HCT116 (cell line): ENCODE data around the gene GRIK1. TPM values are rescaled to one million over a fixed set of nuclear protein-coding genes. Genes with fewer than 3 reads are reported as not detected.

Experiments used
- ATAC-seq: fragments of 200-7000 bp; cut with Tn5 transposase; 2 replicates; pipeline ENCODE4 v1.9.1; 2020; ENCODE audit warnings: mild to moderate bottlenecking, moderate library complexity
- Bru-seq: library from RNA; stranded (reverse); fragments of 400-500 nt; gene quantifications from one replicate; lab custom pipeline; 2021; lab: Mats Ljungman, UMichigan
- BruChase-seq, 2 experiments: library from RNA; stranded (reverse); fragments of 400-500 nt; gene quantifications; one replicate each; lab custom pipeline; 2021; lab: Mats Ljungman, UMichigan
- BruUV-seq: library from RNA; stranded (reverse); fragments of 400-500 nt; replicated peaks from 2 replicates; lab custom pipeline; 2021; lab: Mats Ljungman, UMichigan
- CTCF ChIA-PET: fragments of 300-600 bp; sonication (Branson Sonifier 250); formaldehyde crosslinking; loops from one replicate; lab custom pipeline; 2021; ENCODE audit warnings: antibody characterized with exemption; lab: Charles Lee
- POLR2A ChIA-PET: fragments of 300-600, 350-600 bp; sonication (Branson Sonifier 250); formaldehyde crosslinking; loops from one replicate; lab custom pipeline; 2021; ENCODE audit warnings: antibody characterized with exemption; lab: Charles Lee
- RAD21 ChIA-PET, 2 experiments: fragments of 300-600 bp; sonication (Branson Sonifier 250); formaldehyde crosslinking; loops; one replicate each; lab custom pipeline; 2023; ENCODE audit warnings: low total read pairs in 2 of 2; ENCODE audit not compliant: uncharacterized antibody in 2 of 2, unreplicated experiment in 2 of 2, low non-redundant PET in 1 of 2; lab: Charles Lee
- DNase-seq: peaks from one replicate; pipeline ENCODE4 v3.0.0-alpha.2; 2010; ENCODE audit warnings: low read depth, low spot score
- H2AFZ ChIP-seq: fragments of 200-600 bp; shearing (Covaris generic), sonication (generic); 2 replicates; pipeline ENCODE4 v1.6.1; 2017; ENCODE audit warnings: low read depth, mixed run types, mixed read lengths, antibody characterized with exemption, low read length; ENCODE audit not compliant: poor library complexity, severe bottlenecking
- H3K27ac ChIP-seq: 2 replicates; pipeline ENCODE4 v1.5.1; 2012; ENCODE audit warnings: low read depth, low read length
- H3K27me3 ChIP-seq: fragments of 200-600 bp; sonication (generic); 2 replicates; pipeline ENCODE4 v1.6.1; 2016; ENCODE audit warnings: mixed run types, low read length, mixed read lengths; ENCODE audit not compliant: insufficient read depth
- H3K36me3 ChIP-seq, 2 experiments: fragments of 200-500 bp in 1 of 2; fragments of 200-600 bp in 1 of 2; sonication (Bioruptor generic) in 1 of 2; sonication (generic) in 1 of 2; 2 replicates each; pipeline versions ENCODE4 v1.5.1 to v1.6.1; 2014 to 2016; ENCODE audit warnings: low read length in 2 of 2, inconsistent platforms in 1 of 2, mixed read lengths in 1 of 2, mixed run types in 1 of 2; ENCODE audit not compliant: insufficient read depth in 2 of 2, control insufficient read depth in 1 of 2
- H3K4me1 ChIP-seq, 2 experiments: fragments of 200-600 bp in 1 of 2; sonication (generic) in 1 of 2; 2 replicates each; pipeline versions ENCODE4 v1.5.1 to v1.6.1; 2012 to 2017; ENCODE audit warnings: low read length in 2 of 2, inconsistent platforms in 1 of 2, mild to moderate bottlenecking in 1 of 2, mixed read lengths in 1 of 2, mixed run types in 1 of 2, moderate library complexity in 1 of 2; ENCODE audit not compliant: insufficient read depth in 2 of 2, control insufficient read depth in 1 of 2
- H3K4me2 ChIP-seq: fragments of 200-600 bp; sonication (generic); 2 replicates; pipeline ENCODE4 v1.6.1; 2017; ENCODE audit warnings: mixed run types, low read length, mixed read lengths
- H3K4me3 ChIP-seq, 2 experiments: fragments of 200-600 bp in 1 of 2; sonication (generic) in 1 of 2; replicated peaks in 1 of 2; 2 replicates each; pipeline ENCODE4 v1.5.1; 2011 to 2016; ENCODE audit warnings: low read length in 2 of 2, control low read depth in 1 of 2, low read depth in 1 of 2, mild to moderate bottlenecking in 1 of 2, mixed read lengths in 1 of 2, mixed run types in 1 of 2
- H3K79me2 ChIP-seq: fragments of 200-600 bp; sonication (generic); 2 replicates; pipeline ENCODE4 v1.6.1; 2017; ENCODE audit warnings: mild to moderate bottlenecking, mixed run types, low read length, moderate library complexity, mixed read lengths; ENCODE audit not compliant: insufficient read depth
- H3K9ac ChIP-seq: fragments of 200-600 bp; sonication (generic); 2 replicates; pipeline ENCODE4 v1.6.1; 2016; ENCODE audit warnings: low read length, mixed read lengths
- H3K9me2 ChIP-seq: fragments of 200-600 bp; sonication (generic), shearing (Covaris generic); 2 replicates; pipeline ENCODE4 v1.6.1; 2017; ENCODE audit warnings: mixed run types, mild to moderate bottlenecking, moderate library complexity; ENCODE audit not compliant: insufficient read depth
- H3K9me3 ChIP-seq, 2 experiments: fragments of 200-500 bp in 1 of 2; fragments of 200-600 bp in 1 of 2; sonication (Bioruptor generic) in 1 of 2; sonication (generic) in 1 of 2; 2 replicates each; pipeline ENCODE4 v1.6.1; 2014 to 2017; ENCODE audit warnings: low read length in 2 of 2, mixed read lengths in 2 of 2, inconsistent platforms in 1 of 2, low read depth in 1 of 2, mild to moderate bottlenecking in 1 of 2, mixed run types in 1 of 2, moderate library complexity in 1 of 2; ENCODE audit not compliant: control insufficient read depth in 1 of 2, insufficient read depth in 1 of 2
- H4K20me1 ChIP-seq: fragments of 200-600 bp; sonication (generic), shearing (Covaris generic); 2 replicates; pipeline ENCODE4 v1.6.1; 2017; ENCODE audit warnings: mixed run types, mild to moderate bottlenecking, moderate library complexity; ENCODE audit not compliant: insufficient read depth
- ATF3 ChIP-seq: IDR thresholded peaks from 2 replicates; pipeline ENCODE4 v1.6.1; 2012
- RAD21 ChIP-seq: IDR thresholded peaks from 2 replicates; pipeline ENCODE4 v1.6.1; 2012; ENCODE audit warnings: low read depth, mild to moderate bottlenecking
- TCF7L2 ChIP-seq: IDR thresholded peaks from 2 replicates; pipeline ENCODE4 v1.7.0; 2011; ENCODE audit warnings: borderline replicate concordance, inconsistent platforms; ENCODE audit not compliant: insufficient read depth, insufficient read length; ENCODE audit errors: extremely low read depth
- ZFX ChIP-seq: fragments of 450-650 bp; IDR thresholded peaks from 2 replicates; pipeline ENCODE4 v1.6.1; 2017
- intact Hi-C: fragments of 100-400 bp; cut with micrococcal nuclease; formaldehyde crosslinking; loops from 2 replicates; pipeline ENCODE4 v1.10.0; 2022
- long read RNA-seq: library from polyadenylated mRNA; unstranded; transcript quantifications from one replicate; pipeline ENCODE4 v2.0.0, GENCODE V29; 2021; ENCODE audit not compliant: unreplicated experiment
- polyA plus RNA-seq: library from polyadenylated mRNA; unstranded; fragments of >200 nt; gene quantifications from 2 replicates; pipeline ENCODE4 v1.2.1, GENCODE V29; 2012; ENCODE audit warnings: missing spikeins
- total RNA-seq: library from RNA; stranded (reverse); gene quantifications from one replicate; pipeline ENCODE4 v1.2.1, GENCODE V29; 2021; ENCODE audit not compliant: unreplicated experiment
- TF ChIP-seq, protein P1 (sequence below), 3 experiments: fragments of 200-600 bp in 1 of 3; sonication (generic) in 1 of 3; IDR thresholded peaks in 2 of 3; conservative IDR thresholded peaks in 1 of 3; 2 replicates each; pipeline ENCODE4 v1.5.1; 2012 to 2017; ENCODE audit warnings: low read depth in 2 of 3, low read length in 2 of 3, antibody characterized with exemption in 1 of 3, borderline replicate concordance in 1 of 3, control low read depth in 1 of 3, mild to moderate bottlenecking in 1 of 3, mixed read lengths in 1 of 3, mixed run types in 1 of 3, moderate library complexity in 1 of 3; ENCODE audit not compliant: insufficient read depth in 1 of 3

Gene GRIK1
- not detected for total RNA-seq
- not detected in 2 replicates for polyA plus RNA-seq
- percentile 0 among the genes with signal in this experiment for Bru-seq, nascent RNA
- percentile 0 among the genes with signal in this experiment for BruChase-seq, experiment 1, labeled RNA remaining after a 6-hour chase
- not detected for BruChase-seq, experiment 2, labeled RNA remaining after a 2-hour chase
- long read RNA-seq: 0 reads

DNA sequence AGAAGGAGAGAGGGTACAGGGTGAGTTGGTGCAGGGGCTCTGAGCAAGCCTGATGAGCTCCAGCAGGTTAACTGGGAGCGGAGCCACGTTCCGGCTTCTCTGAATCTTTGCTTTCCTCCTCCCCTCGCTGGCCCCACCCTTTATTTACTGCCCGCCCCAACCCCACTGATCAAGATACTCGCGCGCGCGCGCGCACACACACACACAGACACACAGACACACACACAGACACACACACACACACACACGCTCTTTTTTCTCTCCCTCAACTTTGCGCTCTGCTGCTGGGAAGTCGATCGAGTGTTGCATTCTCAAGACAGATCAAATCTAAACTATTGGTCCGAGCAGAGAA, at the start of gene GRIK1:
Gene GRIK1 (minus strand): TSS at position 73 of the 352 bp plus-strand sequence.
- no peaks in the 10 kb centered on the region for H3K9me2 ChIP-seq
- no peak within 1 kb of the TSS for H3K4me2 ChIP-seq
- ATAC-seq: no peak
- intact Hi-C loops: no loop called here
- CTCF ChIA-PET: no interaction called here
- no peak within 1 kb of the TSS for H3K9ac ChIP-seq
- H3K4me1 ChIP-seq: no peaks in the 10 kb centered on the region
- no peaks in the 10 kb centered on the region for H4K20me1 ChIP-seq
- peaks cover 15 to 20% of the 10 kb centered on the region in 2 experiments; a peak in 2 of 4 replicates for H3K9me3 ChIP-seq
- RAD21 ChIA-PET: no interaction called here
- H2AFZ ChIP-seq: no peak within 1 kb of the TSS
- no peaks in the 10 kb centered on the region for H3K27me3 ChIP-seq
- TF ChIP-seq ATF3: no peak
- H3K79me2 ChIP-seq: no peaks in the 10 kb centered on the region
- H3K4me3 ChIP-seq: no peak within 1 kb of the TSS
- H3K36me3 ChIP-seq: no peaks in the 10 kb centered on the region
- no TSS peak for BruUV-seq
- DNase-seq: no peak
- POLR2A ChIA-PET: no interaction called here
- no peak within 1 kb of the TSS for H3K27ac ChIP-seq

DNA sequence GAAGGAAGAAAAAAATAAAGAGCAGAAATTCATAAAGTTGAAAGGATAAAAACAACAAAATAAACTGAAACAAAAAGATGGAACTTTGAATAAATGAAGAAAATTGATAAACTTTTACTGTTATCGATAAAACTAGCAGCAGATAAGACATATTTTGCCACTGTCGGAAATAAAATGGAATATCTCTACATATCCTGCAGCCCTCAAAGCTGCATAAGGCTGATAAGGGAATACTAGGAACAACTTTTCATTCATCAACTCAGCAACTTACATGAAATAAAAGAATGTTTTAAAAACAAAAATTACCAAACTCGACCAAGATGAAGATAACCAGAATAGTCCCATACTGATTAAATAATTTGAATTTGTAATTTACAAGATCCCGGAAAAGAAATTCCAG, 48.0 kb upstream of the GRIK1 start:
- RAD21 ChIA-PET: no interaction called here
- Histone ChIP-seq H3K27me3 (no peaks in the 10 kb centered on the region), H3K36me3 (no peaks in the 10 kb centered on the region), H3K79me2 (no peaks in the 10 kb centered on the region), H2AFZ (no peak overlapping the region), H3K4me2 (no peak overlapping the region), H3K27ac (no peak overlapping the region), H3K4me3 (no peak overlapping the region), H3K4me1 (no peaks in the 10 kb centered on the region), H3K9ac (no peak overlapping the region), H3K9me3 (peaks cover 17 to 40% of the 10 kb centered on the region in 2 experiments; a peak in 2 of 4 replicates), H3K9me2 (no peaks in the 10 kb centered on the region), H4K20me1 (no peaks in the 10 kb centered on the region)
- no peak for DNase-seq
- BruUV-seq: no TSS peak
- ATAC-seq: no peak
- TF ChIP-seq ZFX: no peak
- no peak for TF ChIP-seq RAD21
- TF ChIP-seq, protein P1, sequence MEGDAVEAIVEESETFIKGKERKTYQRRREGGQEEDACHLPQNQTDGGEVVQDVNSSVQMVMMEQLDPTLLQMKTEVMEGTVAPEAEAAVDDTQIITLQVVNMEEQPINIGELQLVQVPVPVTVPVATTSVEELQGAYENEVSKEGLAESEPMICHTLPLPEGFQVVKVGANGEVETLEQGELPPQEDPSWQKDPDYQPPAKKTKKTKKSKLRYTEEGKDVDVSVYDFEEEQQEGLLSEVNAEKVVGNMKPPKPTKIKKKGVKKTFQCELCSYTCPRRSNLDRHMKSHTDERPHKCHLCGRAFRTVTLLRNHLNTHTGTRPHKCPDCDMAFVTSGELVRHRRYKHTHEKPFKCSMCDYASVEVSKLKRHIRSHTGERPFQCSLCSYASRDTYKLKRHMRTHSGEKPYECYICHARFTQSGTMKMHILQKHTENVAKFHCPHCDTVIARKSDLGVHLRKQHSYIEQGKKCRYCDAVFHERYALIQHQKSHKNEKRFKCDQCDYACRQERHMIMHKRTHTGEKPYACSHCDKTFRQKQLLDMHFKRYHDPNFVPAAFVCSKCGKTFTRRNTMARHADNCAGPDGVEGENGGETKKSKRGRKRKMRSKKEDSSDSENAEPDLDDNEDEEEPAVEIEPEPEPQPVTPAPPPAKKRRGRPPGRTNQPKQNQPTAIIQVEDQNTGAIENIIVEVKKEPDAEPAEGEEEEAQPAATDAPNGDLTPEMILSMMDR (IDR thresholded peaks at IDR 0.05 in 2 of 3, conservative IDR thresholded peaks at IDR 0.05 in 1 of 3; ENCODE audit: borderline replicate concordance in 1 of 3, insufficient read depth in 1 of 3, low read depth in 2 of 3, low read length in 2 of 3): no peak
- TF ChIP-seq TCF7L2: no peak
- intact Hi-C loops: no loop called here
- CTCF ChIA-PET: no interaction called here
- POLR2A ChIA-PET: no interaction called here
